ENCODE measurements around the gene HSF2. TPM values are rescaled to one million over a fixed set of nuclear protein-coding genes. Genes with fewer than 3 reads are reported as not detected.

Gene HSF2
- total and polyA plus RNA-seq, 7 donors, result 3.5 to 37.1 (median 22.4) TPM

- no peak for DNase-seq
- Histone ChIP-seq H3K36me3 (peaks cover 4 to 54% (median 11%) of the 10 kb centered on the region in 4 donors), H3K27ac (no peak overlapping the region), H3K9me3 (no peaks in the 10 kb centered on the region), H3K4me3 (no peak overlapping the region), H3K4me1 (no peaks in the 10 kb centered on the region), H3K27me3 (no peaks in the 10 kb centered on the region)
- WGBS, 2 donors, result 96 to 97% methylated on average over 4 of the region's 4 CpGs
- TF ChIP-seq EP300 (IDR thresholded peaks at IDR 0.05) (no peak), POLR2A (IDR thresholded peaks at IDR 0.05) (no peak), POLR2AphosphoS5 (IDR thresholded peaks at IDR 0.05) (no peak), CTCF (IDR thresholded peaks at IDR 0.05) (no peak)
- intact Hi-C loops (cut with DNase I), result no loop called here
Observed at GRCh38 chr6:122431780-122432179, 32.3 kb downstream of the HSF2 start.

- H3K27me3 ChIP-seq, result no peaks in the 10 kb centered on the region
- intact Hi-C loops (cut with DNase I), result no loop called here
- WGBS, 2 donors, result 77 to 88% methylated on average over 3 of the region's 3 CpGs
- no peaks in the 10 kb centered on the region for H3K9me3 ChIP-seq
- no peak for DNase-seq
- no peak for TF ChIP-seq POLR2A (IDR thresholded peaks at IDR 0.05)
- no peak for TF ChIP-seq EP300 (IDR thresholded peaks at IDR 0.05)
- no peak for TF ChIP-seq CTCF (IDR thresholded peaks at IDR 0.05)
- no peak for TF ChIP-seq POLR2AphosphoS5 (IDR thresholded peaks at IDR 0.05)
- peaks cover 4 to 54% (median 13%) of the 10 kb centered on the region in 4 donors for H3K36me3 ChIP-seq
- H3K27ac ChIP-seq, result no peak overlapping the region
- H3K4me1 ChIP-seq, result no peaks in the 10 kb centered on the region
- no peak overlapping the region for H3K4me3 ChIP-seq
Observed at GRCh38 chr6:122432816-122433215, 33.4 kb downstream of the HSF2 start.

- H3K4me1 ChIP-seq, result no peaks in the 10 kb centered on the region
- H3K4me3 ChIP-seq, result no peak overlapping the region
- H3K27ac ChIP-seq, result no peak overlapping the region
- peaks cover 0 to 7% (median 0%) of the 10 kb centered on the region in 4 donors for H3K9me3 ChIP-seq
- intact Hi-C loops (cut with DNase I), result no loop called here
- peaks cover 3 to 78% (median 28%) of the 10 kb centered on the region in 4 donors for H3K36me3 ChIP-seq
- DNase-seq, result no peak
- H3K27me3 ChIP-seq, result no peaks in the 10 kb centered on the region
- TF ChIP-seq POLR2AphosphoS5 (IDR thresholded peaks at IDR 0.05), result peak in 1 of 4 donors; percentile 2
- no peak for TF ChIP-seq CTCF (IDR thresholded peaks at IDR 0.05)
- 97 to 98% methylated on average over 1 of the region's 1 CpG for WGBS, 2 donors
Observed at GRCh38 chr6:122438975-122439374, 39.5 kb downstream of the HSF2 start.

GRCh38 chr6:122445274-122445673, 45.8 kb downstream of the HSF2 start:
- intact Hi-C loops (cut with DNase I), result no loop called here
- H3K27me3 ChIP-seq, result no peaks in the 10 kb centered on the region
- peaks cover 6 to 95% (median 36%) of the 10 kb centered on the region in 4 donors for H3K36me3 ChIP-seq
- no peak overlapping the region for H3K4me3 ChIP-seq
- TF ChIP-seq CTCF (IDR thresholded peaks at IDR 0.05) (no peak), POLR2A (IDR thresholded peaks at IDR 0.05) (no peak), EP300 (IDR thresholded peaks at IDR 0.05) (no peak), POLR2AphosphoS5 (IDR thresholded peaks at IDR 0.05) (no peak)
- no peaks in the 10 kb centered on the region for H3K4me1 ChIP-seq
- DNase-seq, result no peak
- 94 to 100% methylated on average over 1 of the region's 1 CpG for WGBS, 2 donors
- no peaks in the 10 kb centered on the region for H3K9me3 ChIP-seq
- H3K27ac ChIP-seq, result no peak overlapping the region

GRCh38 chr6:122449069-122449468, 49.6 kb downstream of the HSF2 start:
- TF ChIP-seq EP300 (IDR thresholded peaks at IDR 0.05) (no peak), CTCF (IDR thresholded peaks at IDR 0.05) (no peak), POLR2AphosphoS5 (IDR thresholded peaks at IDR 0.05) (no peak), POLR2A (IDR thresholded peaks at IDR 0.05) (no peak)

More at GRCh38 chr6:122449069-122449468, 49.6 kb downstream of the HSF2 start:
- Histone ChIP-seq H3K9me3 (no peaks in the 10 kb centered on the region), H3K4me3 (no peak overlapping the region), H3K36me3 (peaks cover 6 to 100% (median 50%) of the 10 kb centered on the region in 4 donors), H3K4me1 (no peaks in the 10 kb centered on the region), H3K27me3 (no peaks in the 10 kb centered on the region), H3K27ac (no peak overlapping the region)
- no peak for DNase-seq
- 95 to 96% methylated on average over 1 of the region's 1 CpG for WGBS, 2 donors
- intact Hi-C loops (cut with DNase I), result no loop called here
